ENCODE results near the gene HHAT.

The HHAT gene

DNA sequence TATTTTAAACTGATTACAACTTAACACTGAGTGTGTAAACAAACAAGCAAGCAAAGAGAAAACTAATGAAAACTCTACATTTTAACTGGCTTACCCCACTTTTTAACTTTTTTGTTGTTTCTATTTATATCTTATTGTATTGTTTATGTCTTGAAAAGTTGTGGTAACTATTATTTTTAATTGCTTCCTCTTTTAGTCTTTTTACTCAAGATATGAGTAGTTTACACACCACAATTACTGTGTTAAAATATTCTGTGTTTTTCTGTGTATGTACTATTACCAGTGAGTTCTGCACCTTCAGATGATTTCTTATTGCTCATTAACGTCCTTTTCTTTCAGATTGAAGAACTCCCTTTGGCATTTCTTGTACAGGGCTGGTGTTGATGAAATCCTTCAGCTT, 4.7 kb upstream of the HHAT start:
- Histone ChIP-seq H3K4me3 (ENCODE audit: low read length) (no peak overlapping the region), H3K9ac (ENCODE audit: low read length) (no peak overlapping the region), H3K4me1 (ENCODE audit: control insufficient read depth, insufficient read depth, low read length) (peaks cover 2% of the 10 kb centered on the region), H3K27me3 (ENCODE audit: control insufficient read depth, insufficient read depth, low read length) (no peaks in the 10 kb centered on the region), H3K27ac (ENCODE audit: low read depth, low read length) (no peak overlapping the region), H3K36me3 (ENCODE audit: control insufficient read depth, insufficient read depth, low read length) (no peaks in the 10 kb centered on the region)

DNA sequence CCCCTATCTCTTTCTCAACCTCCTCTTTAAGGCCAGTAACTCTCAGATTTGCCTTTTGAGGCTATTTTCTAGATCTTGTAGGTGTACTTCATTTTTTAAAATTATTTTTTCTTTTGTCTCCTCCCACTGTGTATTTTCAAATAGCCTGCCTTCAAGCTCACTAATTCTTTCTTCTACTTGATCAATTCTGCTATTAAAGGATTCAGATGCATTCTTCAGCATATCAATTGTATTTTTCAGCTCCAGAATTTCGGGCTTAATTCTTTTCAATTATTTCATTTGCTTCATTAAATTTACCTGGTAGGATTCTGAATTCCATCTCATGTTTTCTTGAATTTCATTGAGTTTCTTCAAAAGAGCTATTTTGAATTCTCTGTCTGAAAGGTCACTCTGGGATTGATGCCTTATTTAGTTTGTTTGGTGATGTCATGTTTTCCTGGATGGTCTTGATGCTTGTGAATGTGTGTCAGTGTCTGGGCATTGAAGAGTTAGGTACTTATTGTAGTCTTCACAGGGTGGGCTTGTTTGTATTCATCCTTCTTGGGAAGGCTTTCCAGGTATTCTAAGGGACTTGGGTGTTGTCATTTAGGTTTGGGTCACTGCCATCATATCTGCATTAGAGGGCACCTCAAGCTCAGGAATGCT, 3.6 kb upstream of the HHAT start:
- Histone ChIP-seq H3K4me3 (ENCODE audit: low read length) (no peak overlapping the region), H3K9ac (ENCODE audit: low read length) (no peak overlapping the region), H3K27ac (ENCODE audit: low read depth, low read length) (no peak overlapping the region), H3K4me1 (ENCODE audit: control insufficient read depth, insufficient read depth, low read length) (peaks cover 5% of the 10 kb centered on the region), H3K27me3 (ENCODE audit: control insufficient read depth, insufficient read depth, low read length) (no peaks in the 10 kb centered on the region), H3K36me3 (ENCODE audit: control insufficient read depth, insufficient read depth, low read length) (no peaks in the 10 kb centered on the region)

DNA sequence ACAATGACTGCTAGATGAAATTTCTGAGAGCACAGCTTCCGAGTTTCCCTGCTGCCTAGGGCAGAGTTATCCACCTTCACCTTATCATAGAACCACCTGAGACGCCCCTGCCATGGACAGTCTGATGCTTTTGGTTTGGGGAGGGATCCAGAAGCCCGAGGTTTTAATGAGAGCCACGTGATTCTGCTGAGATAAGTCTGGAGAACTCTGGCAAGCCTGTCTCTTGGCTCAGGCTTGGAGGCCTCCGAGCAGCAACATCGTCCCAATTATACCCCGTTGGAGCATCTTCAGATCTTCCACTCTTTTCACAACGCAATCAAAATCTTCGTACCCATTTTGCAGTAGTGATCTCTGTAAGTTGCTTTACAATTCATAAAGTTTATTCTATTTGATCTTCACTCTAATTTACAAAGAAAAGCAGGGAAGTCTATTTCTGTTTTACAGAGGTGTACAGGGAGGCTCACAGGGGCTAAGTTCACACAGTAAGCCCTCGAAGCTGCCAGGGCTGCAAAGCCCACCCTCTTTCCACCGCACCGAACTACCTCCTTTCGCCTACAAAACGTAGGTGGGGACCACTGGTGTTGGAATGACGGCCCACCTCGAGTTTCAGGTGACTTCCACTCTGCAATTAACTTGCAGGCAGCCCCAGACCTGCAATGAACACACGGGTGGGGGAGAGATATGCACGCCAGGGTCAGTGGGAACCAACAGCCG, 513 bp upstream of the HHAT start:
- H3K27ac ChIP-seq (ENCODE audit: low read depth, low read length): peak overlapping the region; percentile 92
- no peaks in the 10 kb centered on the region for H3K36me3 ChIP-seq (ENCODE audit: control insufficient read depth, insufficient read depth, low read length)
- H3K4me1 ChIP-seq (ENCODE audit: control insufficient read depth, insufficient read depth, low read length): peaks cover 5% of the 10 kb centered on the region
- peak overlapping the region; percentile 28 for H3K9ac ChIP-seq (ENCODE audit: low read length)
- H3K4me3 ChIP-seq (ENCODE audit: low read length): peak overlapping the region; percentile 82
- H3K27me3 ChIP-seq (ENCODE audit: control insufficient read depth, insufficient read depth, low read length): no peaks in the 10 kb centered on the region

DNA sequence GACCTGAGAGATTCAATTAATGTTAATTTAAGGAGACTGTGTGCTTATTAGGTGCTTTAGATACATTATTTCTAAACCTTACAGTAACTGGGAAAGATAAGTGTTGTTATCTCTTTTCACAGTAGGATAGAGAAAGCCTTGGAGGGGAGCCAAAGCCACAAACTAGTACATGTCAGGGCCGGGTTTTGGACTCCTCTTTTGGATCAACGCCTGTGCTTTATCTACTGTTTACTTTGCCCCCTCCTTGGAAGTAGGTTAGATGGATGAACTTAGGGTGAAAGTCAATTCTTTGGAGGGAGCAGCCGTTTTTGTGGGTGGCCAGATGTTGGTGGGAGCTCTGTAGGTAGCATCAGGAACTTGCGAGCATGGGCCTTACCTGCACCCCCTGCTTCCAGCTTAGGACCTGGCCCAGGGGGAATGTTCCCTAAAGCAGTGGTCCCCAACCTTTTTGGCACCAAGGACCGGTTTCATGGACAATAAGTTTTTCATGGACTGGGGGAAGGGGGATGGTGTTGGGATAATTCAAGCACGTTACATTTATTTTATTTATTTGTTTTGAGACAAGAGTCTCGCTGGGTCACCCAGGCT, 1.7 kb downstream of the HHAT start:
- no peak overlapping the region for H3K27ac ChIP-seq (ENCODE audit: low read depth, low read length)

DNA sequence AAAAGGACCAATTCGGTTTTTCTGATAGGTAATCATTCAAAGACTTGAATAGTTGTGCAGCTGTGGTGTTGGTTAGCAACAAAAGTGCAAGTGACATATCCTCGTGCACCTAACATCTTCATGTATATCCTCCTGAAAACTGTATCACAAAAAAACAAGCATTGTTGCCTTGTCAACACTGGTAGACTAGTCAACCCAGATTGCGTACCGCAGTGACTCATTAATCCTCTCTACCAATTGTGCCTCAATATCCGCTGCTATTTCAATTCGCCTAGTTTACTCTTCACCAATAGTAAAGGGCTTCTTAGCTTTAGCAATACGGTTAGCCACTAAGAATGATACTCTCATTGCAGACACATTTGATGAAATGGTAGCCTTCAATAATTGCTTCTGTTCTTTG, 3.5 kb downstream of the HHAT start:
- no peak overlapping the region for H3K4me3 ChIP-seq (ENCODE audit: low read length)
- peaks cover 5% of the 10 kb centered on the region for H3K4me1 ChIP-seq (ENCODE audit: control insufficient read depth, insufficient read depth, low read length)
- no peak overlapping the region for H3K27ac ChIP-seq (ENCODE audit: low read depth, low read length)
- H3K27me3 ChIP-seq (ENCODE audit: control insufficient read depth, insufficient read depth, low read length): no peaks in the 10 kb centered on the region
- H3K36me3 ChIP-seq (ENCODE audit: control insufficient read depth, insufficient read depth, low read length): no peaks in the 10 kb centered on the region
- no peak overlapping the region for H3K9ac ChIP-seq (ENCODE audit: low read length)

More for the DNA sequence above, 1.7 kb downstream of the HHAT start:
- H3K4me3 ChIP-seq (ENCODE audit: low read length): no peak overlapping the region
- no peak overlapping the region for H3K9ac ChIP-seq (ENCODE audit: low read length)
- no peaks in the 10 kb centered on the region for H3K27me3 ChIP-seq (ENCODE audit: control insufficient read depth, insufficient read depth, low read length)
- H3K4me1 ChIP-seq (ENCODE audit: control insufficient read depth, insufficient read depth, low read length): peaks cover 5% of the 10 kb centered on the region
- no peaks in the 10 kb centered on the region for H3K36me3 ChIP-seq (ENCODE audit: control insufficient read depth, insufficient read depth, low read length)

DNA sequence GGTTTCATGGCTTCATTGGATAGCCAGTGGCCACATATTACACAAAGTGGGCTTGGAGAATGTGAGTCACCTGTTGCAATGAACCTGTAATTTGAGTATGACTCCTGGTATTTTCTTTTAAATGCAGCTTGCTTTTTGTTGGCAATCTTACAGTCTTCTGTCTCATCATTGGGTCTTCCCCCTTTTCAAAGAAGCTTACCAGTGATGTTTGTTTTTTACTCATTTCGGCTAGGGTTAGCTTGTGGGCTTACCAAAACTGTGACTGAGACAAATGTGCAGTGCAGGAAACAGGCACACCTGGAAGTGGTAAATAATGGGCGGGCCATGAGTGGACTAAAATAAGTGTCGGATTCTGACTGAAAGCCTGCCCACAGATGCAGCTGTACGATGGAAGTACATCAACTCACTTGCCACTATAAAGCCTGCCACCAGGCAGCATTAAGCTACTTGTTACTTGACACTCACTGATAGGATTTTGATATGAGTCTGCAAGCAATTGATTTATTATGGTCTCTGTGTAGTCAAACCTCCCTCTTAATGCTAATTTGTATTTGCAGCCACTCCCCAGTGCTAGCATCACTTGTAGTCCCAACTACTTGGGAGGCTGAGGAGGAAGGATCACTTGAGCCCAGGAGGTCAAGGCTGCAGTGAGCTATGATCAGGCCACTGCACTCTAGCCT, 4.2 kb downstream of the HHAT start:
- Histone ChIP-seq H3K9ac (ENCODE audit: low read length) (no peak overlapping the region), H3K27ac (ENCODE audit: low read depth, low read length) (no peak overlapping the region), H3K4me3 (ENCODE audit: low read length) (no peak overlapping the region), H3K27me3 (ENCODE audit: control insufficient read depth, insufficient read depth, low read length) (no peaks in the 10 kb centered on the region), H3K4me1 (ENCODE audit: control insufficient read depth, insufficient read depth, low read length) (peaks cover 5% of the 10 kb centered on the region), H3K36me3 (ENCODE audit: control insufficient read depth, insufficient read depth, low read length) (no peaks in the 10 kb centered on the region)

GRCh38 chr1:210335001-210335400, 6.3 kb downstream of the HHAT start:
- Histone ChIP-seq H3K27ac (ENCODE audit: low read depth, low read length) (no peak overlapping the region), H3K36me3 (ENCODE audit: control insufficient read depth, insufficient read depth, low read length) (no peaks in the 10 kb centered on the region), H3K9ac (ENCODE audit: low read length) (no peak overlapping the region), H3K27me3 (ENCODE audit: control insufficient read depth, insufficient read depth, low read length) (no peaks in the 10 kb centered on the region), H3K4me3 (ENCODE audit: low read length) (no peak overlapping the region), H3K4me1 (ENCODE audit: control insufficient read depth, insufficient read depth, low read length) (no peaks in the 10 kb centered on the region)

DNA sequence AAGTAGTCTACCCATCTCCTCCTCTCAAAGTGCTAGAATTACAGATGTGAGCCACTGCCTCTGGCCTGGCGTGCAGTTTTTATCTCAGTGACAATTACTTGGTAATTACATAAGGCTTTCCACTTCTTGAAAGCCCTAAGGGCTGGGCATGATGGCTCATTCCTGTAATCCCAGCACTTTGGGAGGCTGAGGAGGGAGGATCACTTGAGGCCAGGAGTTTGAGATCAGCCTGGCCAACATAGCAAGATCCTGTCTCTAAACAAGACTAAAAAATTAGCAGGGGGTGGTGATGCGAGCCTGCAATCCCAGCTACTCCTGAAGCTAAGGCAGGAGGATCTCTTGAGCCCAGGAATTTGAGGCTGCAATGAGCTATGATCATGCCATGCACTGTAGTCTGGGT, 7.7 kb downstream of the HHAT start:
- Histone ChIP-seq H3K9ac (ENCODE audit: low read length) (no peak overlapping the region), H3K4me1 (ENCODE audit: control insufficient read depth, insufficient read depth, low read length) (no peaks in the 10 kb centered on the region), H3K27me3 (ENCODE audit: control insufficient read depth, insufficient read depth, low read length) (no peaks in the 10 kb centered on the region), H3K4me3 (ENCODE audit: low read length) (no peak overlapping the region), H3K27ac (ENCODE audit: low read depth, low read length) (no peak overlapping the region), H3K36me3 (ENCODE audit: control insufficient read depth, insufficient read depth, low read length) (no peaks in the 10 kb centered on the region)

GRCh38 chr1:210339500-210339899, 10.8 kb downstream of the HHAT start:
- no peak overlapping the region for H3K9ac ChIP-seq (ENCODE audit: low read length)
- H3K36me3 ChIP-seq (ENCODE audit: control insufficient read depth, insufficient read depth, low read length): no peaks in the 10 kb centered on the region
- no peaks in the 10 kb centered on the region for H3K27me3 ChIP-seq (ENCODE audit: control insufficient read depth, insufficient read depth, low read length)
- H3K4me1 ChIP-seq (ENCODE audit: control insufficient read depth, insufficient read depth, low read length): no peaks in the 10 kb centered on the region
- no peak overlapping the region for H3K27ac ChIP-seq (ENCODE audit: low read depth, low read length)
- no peak overlapping the region for H3K4me3 ChIP-seq (ENCODE audit: low read length)

DNA sequence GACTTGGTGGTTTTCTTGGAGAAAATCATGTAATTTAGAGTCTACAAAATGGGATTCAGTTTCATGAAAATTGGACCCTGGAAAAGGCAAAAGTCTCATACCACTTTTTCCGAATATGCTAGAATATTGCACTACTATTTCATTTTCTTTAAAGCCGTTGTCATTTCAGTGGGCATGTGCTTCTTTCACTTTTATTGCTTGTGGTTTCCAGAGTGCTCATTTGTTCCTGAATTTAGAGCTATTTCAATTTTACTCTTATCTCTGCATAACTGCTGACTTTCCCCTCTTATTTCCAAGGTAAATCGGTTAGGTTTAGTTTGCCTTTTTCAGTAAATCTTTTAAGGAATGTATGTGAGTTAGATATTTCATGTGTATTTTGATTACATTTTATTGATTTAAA, 11.6 kb downstream of the HHAT start:
- H3K9ac ChIP-seq (ENCODE audit: low read length): no peak overlapping the region
- no peak overlapping the region for H3K4me3 ChIP-seq (ENCODE audit: low read length)
- H3K27ac ChIP-seq (ENCODE audit: low read depth, low read length): no peak overlapping the region
- no peaks in the 10 kb centered on the region for H3K27me3 ChIP-seq (ENCODE audit: control insufficient read depth, insufficient read depth, low read length)
- no peaks in the 10 kb centered on the region for H3K36me3 ChIP-seq (ENCODE audit: control insufficient read depth, insufficient read depth, low read length)
- no peaks in the 10 kb centered on the region for H3K4me1 ChIP-seq (ENCODE audit: control insufficient read depth, insufficient read depth, low read length)

- Histone ChIP-seq H3K4me1 (ENCODE audit: control insufficient read depth, insufficient read depth, low read length) (no peaks in the 10 kb centered on the region), H3K36me3 (ENCODE audit: control insufficient read depth, insufficient read depth, low read length) (no peaks in the 10 kb centered on the region), H3K27ac (ENCODE audit: low read depth, low read length) (no peak overlapping the region), H3K4me3 (ENCODE audit: low read length) (no peak overlapping the region), H3K27me3 (ENCODE audit: control insufficient read depth, insufficient read depth, low read length) (no peaks in the 10 kb centered on the region), H3K9ac (ENCODE audit: low read length) (no peak overlapping the region)
Observed at GRCh38 chr1:210340841-210341240, 12.1 kb downstream of the HHAT start.

- Histone ChIP-seq H3K36me3 (ENCODE audit: control insufficient read depth, insufficient read depth, low read length) (no peaks in the 10 kb centered on the region), H3K27me3 (ENCODE audit: control insufficient read depth, insufficient read depth, low read length) (no peaks in the 10 kb centered on the region), H3K4me3 (ENCODE audit: low read length) (peak overlapping the region; percentile 71), H3K27ac (ENCODE audit: low read depth, low read length) (peak overlapping the region; percentile 16), H3K9ac (ENCODE audit: low read length) (no peak overlapping the region), H3K4me1 (ENCODE audit: control insufficient read depth, insufficient read depth, low read length) (no peaks in the 10 kb centered on the region)
Observed at GRCh38 chr1:210342986-210343780, 14.5 kb downstream of the HHAT start.

All from rectal smooth muscle tissue (tissue), 1 donor.